GM23248 (cell line): ENCODE results near the gene RUNDC3A.

Experiments used
- EZH2 ChIP-seq: fragments of 200-600 bp; sonication (generic); IDR thresholded peaks from 2 replicates; pipeline ENCODE4 v1.6.1; 2018; ENCODE audit warnings: antibody characterized with exemption, mild to moderate bottlenecking; ENCODE audit not compliant: insufficient read depth, poor library complexity, severe bottlenecking
- EZH2phosphoT487 ChIP-seq: fragments of 200-600 bp; sonication (generic); IDR thresholded peaks from 2 replicates; pipeline ENCODE4 v1.6.1; 2018; ENCODE audit warnings: antibody characterized with exemption, moderate library complexity, mild to moderate bottlenecking, low read depth; ENCODE audit not compliant: insufficient read depth

GRCh38 chr17:44283344-44284023 lies 24.9 kb upstream of the RUNDC3A start:
- TF ChIP-seq EZH2 = no peak
- no peak for TF ChIP-seq EZH2phosphoT487
